PC-9 (cell line): ENCODE data around the gene MTR.

Experiments
- EZH2 ChIP-seq: fragments of 200-600 bp; sonication (generic); IDR thresholded peaks from 2 replicates; pipeline ENCODE4 v1.8.0; 2017; ENCODE audit warnings: antibody characterized with exemption, low read depth
- TF ChIP-seq, protein P1 (sequence below): fragments of 200-600 bp; sonication (generic); conservative IDR thresholded peaks from 2 replicates; pipeline ENCODE4 v1.6.1; 2017; ENCODE audit warnings: mixed run types, antibody characterized with exemption, mild to moderate bottlenecking, moderate library complexity

DNA sequence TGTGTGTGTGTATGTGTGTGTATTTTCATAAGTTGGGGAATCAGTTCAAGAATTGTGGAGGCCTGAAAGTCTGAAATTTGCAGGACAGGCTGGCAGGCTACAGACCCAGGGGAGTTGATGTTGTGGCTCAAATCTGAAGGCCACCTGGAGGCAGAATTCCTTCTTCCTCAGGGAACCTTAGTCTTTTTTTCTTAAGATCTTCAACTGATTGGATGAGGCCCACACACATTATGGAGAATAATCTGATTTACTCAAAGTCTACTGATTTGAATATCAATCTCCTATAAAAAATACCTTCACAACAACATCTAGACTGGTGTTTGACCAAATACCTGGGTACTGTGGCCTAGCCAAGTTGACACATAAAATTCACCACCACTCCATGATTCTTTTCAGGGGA is 147.3 kb downstream of the MTR start:
- TF ChIP-seq, protein P1, sequence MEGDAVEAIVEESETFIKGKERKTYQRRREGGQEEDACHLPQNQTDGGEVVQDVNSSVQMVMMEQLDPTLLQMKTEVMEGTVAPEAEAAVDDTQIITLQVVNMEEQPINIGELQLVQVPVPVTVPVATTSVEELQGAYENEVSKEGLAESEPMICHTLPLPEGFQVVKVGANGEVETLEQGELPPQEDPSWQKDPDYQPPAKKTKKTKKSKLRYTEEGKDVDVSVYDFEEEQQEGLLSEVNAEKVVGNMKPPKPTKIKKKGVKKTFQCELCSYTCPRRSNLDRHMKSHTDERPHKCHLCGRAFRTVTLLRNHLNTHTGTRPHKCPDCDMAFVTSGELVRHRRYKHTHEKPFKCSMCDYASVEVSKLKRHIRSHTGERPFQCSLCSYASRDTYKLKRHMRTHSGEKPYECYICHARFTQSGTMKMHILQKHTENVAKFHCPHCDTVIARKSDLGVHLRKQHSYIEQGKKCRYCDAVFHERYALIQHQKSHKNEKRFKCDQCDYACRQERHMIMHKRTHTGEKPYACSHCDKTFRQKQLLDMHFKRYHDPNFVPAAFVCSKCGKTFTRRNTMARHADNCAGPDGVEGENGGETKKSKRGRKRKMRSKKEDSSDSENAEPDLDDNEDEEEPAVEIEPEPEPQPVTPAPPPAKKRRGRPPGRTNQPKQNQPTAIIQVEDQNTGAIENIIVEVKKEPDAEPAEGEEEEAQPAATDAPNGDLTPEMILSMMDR = no peak
- no peak for TF ChIP-seq EZH2
